ENCODE measurements around the gene HOXB3. TPM values are rescaled to one million over a fixed set of nuclear protein-coding genes. Genes with fewer than 3 reads are reported as not detected.

The HOXB3 gene
- total RNA-seq, 1 donor from 2014 or later, result not detected

GRCh38 chr17:48593840-48594537 lies 3.9 kb upstream of the HOXB3 start:
- H3K4me1 ChIP-seq, result no peaks in the 10 kb centered on the region
- H3K27me3 ChIP-seq, result peaks cover 100% of the 10 kb centered on the region
- Mint-ChIP-seq H3K4me1 (peaks cover 9% of the 10 kb centered on the region), H3K4me3 (no peak overlapping the region), H3K27ac (no peak overlapping the region), H3K9me3 (peaks cover 8% of the 10 kb centered on the region), H3K27me3 (ENCODE audit: insufficient read depth, low read depth) (peaks cover 97% of the 10 kb centered on the region), H3K36me3 (peaks cover 1% of the 10 kb centered on the region)
- H3K4me3 ChIP-seq, result no peak overlapping the region
- H4K20me1 ChIP-seq (ENCODE audit: low read depth), result peaks cover 98% of the 10 kb centered on the region
- no peak overlapping the region for H2AFZ ChIP-seq (replicated peaks)
- H3K4me2 ChIP-seq, result no peak overlapping the region
- no peak overlapping the region for H3K9ac ChIP-seq
- peak; percentile 87 for DNase-seq (ENCODE audit: low spot score)
- TF ChIP-seq EZH2phosphoT487 (IDR thresholded peaks at IDR 0.05) (peak; percentile 85), EZH2 (IDR thresholded peaks at IDR 0.05) (peak; percentile 86)
- TF ChIP-seq, protein P1, sequence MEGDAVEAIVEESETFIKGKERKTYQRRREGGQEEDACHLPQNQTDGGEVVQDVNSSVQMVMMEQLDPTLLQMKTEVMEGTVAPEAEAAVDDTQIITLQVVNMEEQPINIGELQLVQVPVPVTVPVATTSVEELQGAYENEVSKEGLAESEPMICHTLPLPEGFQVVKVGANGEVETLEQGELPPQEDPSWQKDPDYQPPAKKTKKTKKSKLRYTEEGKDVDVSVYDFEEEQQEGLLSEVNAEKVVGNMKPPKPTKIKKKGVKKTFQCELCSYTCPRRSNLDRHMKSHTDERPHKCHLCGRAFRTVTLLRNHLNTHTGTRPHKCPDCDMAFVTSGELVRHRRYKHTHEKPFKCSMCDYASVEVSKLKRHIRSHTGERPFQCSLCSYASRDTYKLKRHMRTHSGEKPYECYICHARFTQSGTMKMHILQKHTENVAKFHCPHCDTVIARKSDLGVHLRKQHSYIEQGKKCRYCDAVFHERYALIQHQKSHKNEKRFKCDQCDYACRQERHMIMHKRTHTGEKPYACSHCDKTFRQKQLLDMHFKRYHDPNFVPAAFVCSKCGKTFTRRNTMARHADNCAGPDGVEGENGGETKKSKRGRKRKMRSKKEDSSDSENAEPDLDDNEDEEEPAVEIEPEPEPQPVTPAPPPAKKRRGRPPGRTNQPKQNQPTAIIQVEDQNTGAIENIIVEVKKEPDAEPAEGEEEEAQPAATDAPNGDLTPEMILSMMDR (IDR thresholded peaks at IDR 0.05), result peak; percentile 91
- H3K27ac ChIP-seq, result no peak overlapping the region
- no peaks in the 10 kb centered on the region for H3K79me2 ChIP-seq (ENCODE audit: low read depth)
- H3K36me3 ChIP-seq, result no peaks in the 10 kb centered on the region
- no peaks in the 10 kb centered on the region for H3K9me3 ChIP-seq (ENCODE audit: low read depth)
- no peaks in the 10 kb centered on the region for H3F3A ChIP-seq (ENCODE audit: low read depth)

DNA sequence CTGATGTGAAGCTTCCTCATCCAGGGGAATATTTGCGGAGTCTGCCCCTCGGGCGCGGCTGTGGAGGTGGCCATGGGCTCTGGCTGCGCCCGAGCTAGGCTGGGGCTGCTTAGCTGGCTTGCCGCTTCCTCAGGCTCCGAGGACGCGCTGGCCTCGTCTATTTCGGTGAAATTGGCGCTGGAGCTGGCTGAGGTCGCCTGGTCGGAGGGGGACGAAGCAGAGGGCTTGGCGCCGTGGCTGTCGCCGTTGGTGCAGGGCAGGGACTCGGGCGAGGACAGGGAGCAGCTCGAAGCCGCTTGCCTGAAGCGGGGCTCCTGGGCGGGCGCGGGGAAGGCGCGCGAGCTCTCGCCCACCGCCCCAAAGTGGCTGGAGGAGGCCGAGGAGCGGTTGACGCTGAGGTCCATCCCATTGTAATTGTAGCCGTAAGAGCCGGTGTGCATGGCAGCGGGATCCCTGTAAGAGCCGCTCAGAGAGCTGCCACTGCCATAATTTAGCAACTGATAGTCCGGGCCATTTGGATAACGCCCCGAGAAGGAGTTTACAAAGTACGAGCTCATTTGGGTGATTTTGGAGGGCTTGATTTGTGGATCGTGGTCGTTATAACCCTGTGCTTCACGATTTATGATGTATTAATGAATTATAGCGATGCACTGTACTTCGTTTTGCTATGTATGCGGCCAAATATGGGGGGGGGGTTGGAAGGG lies 3.2 kb upstream of the HOXB3 start, which contains the start of gene HOXB5:
Gene HOXB5, minus strand, starts transcription at position 654 of the 704 bp plus-strand sequence. Its CDS starts 97 bp downstream, at position 557.
- no peak for DNase-seq (ENCODE audit: low spot score)
- Mint-ChIP-seq H3K36me3 (peaks cover 1% of the 10 kb centered on the region), H3K27me3 (ENCODE audit: insufficient read depth, low read depth) (peaks cover 97% of the 10 kb centered on the region)

DNA sequence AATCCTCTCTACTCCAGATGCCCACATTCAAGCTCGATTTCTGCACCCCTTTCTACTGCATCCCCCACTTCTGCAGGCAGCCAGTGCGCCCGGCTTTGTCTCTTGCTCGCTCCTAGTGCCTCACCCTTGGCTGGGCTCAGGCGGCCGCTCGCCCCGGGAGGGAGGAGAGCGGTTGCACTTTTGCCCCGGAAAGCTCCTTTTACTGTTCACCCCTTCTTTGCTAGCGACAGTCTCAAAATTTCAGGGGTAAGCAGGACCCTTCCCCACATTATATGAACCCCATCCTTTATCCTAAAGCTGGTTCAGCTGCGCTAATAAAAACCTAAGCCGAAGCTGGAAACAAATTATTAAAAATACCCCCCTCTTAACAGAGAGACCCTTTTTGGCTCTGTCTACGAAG lies 2.5 kb upstream of the HOXB3 start:
- no peaks in the 10 kb centered on the region for H3K9me3 ChIP-seq (ENCODE audit: low read depth)
- peak; percentile 90 for TF ChIP-seq EZH2phosphoT487 (IDR thresholded peaks at IDR 0.05)
- peak; percentile 90 for TF ChIP-seq EZH2 (IDR thresholded peaks at IDR 0.05)
- TF ChIP-seq, protein P1 (IDR thresholded peaks at IDR 0.05), result no peak
- H3K4me2 ChIP-seq, result no peak overlapping the region
- no peak overlapping the region for H3K27ac ChIP-seq
- H3K4me1 ChIP-seq, result no peaks in the 10 kb centered on the region
- Mint-ChIP-seq H3K9me3 (peaks cover 6% of the 10 kb centered on the region), H3K27me3 (ENCODE audit: insufficient read depth, low read depth) (peaks cover 97% of the 10 kb centered on the region), H3K4me3 (no peak overlapping the region), H3K36me3 (no peaks in the 10 kb centered on the region), H3K27ac (no peak overlapping the region), H3K4me1 (peaks cover 9% of the 10 kb centered on the region)
- H4K20me1 ChIP-seq (ENCODE audit: low read depth), result peaks cover 95% of the 10 kb centered on the region
- H3K27me3 ChIP-seq, result peaks cover 100% of the 10 kb centered on the region
- H3K36me3 ChIP-seq, result no peaks in the 10 kb centered on the region
- H3K9ac ChIP-seq, result no peak overlapping the region
- H3K4me3 ChIP-seq, result no peak overlapping the region
- H3F3A ChIP-seq (ENCODE audit: low read depth), result no peaks in the 10 kb centered on the region
- H3K79me2 ChIP-seq (ENCODE audit: low read depth), result no peaks in the 10 kb centered on the region
- no peak overlapping the region for H2AFZ ChIP-seq (replicated peaks)
- no peak for DNase-seq (ENCODE audit: low spot score)

More for the DNA sequence above, 3.2 kb upstream of the HOXB3 start, which contains the start of gene HOXB5:
- Histone ChIP-seq H3K4me3 (no peak within 1 kb of the TSS), H3K9ac (no peak within 1 kb of the TSS), H3K27ac (no peak within 1 kb of the TSS), H4K20me1 (ENCODE audit: low read depth) (peaks cover 96% of the 10 kb centered on the region), H3K36me3 (no peaks in the 10 kb centered on the region), H3K79me2 (ENCODE audit: low read depth) (no peaks in the 10 kb centered on the region), H3F3A (ENCODE audit: low read depth) (no peaks in the 10 kb centered on the region), H3K9me3 (ENCODE audit: low read depth) (no peaks in the 10 kb centered on the region), H3K4me2 (no peak within 1 kb of the TSS), H3K27me3 (peaks cover 100% of the 10 kb centered on the region), H2AFZ (replicated peaks) (no peak within 1 kb of the TSS), H3K4me1 (no peaks in the 10 kb centered on the region)
- no peak for TF ChIP-seq EZH2 (IDR thresholded peaks at IDR 0.05)
- TF ChIP-seq, protein P1 (IDR thresholded peaks at IDR 0.05), result no peak
- peak; percentile 68 for TF ChIP-seq EZH2phosphoT487 (IDR thresholded peaks at IDR 0.05)
- H3K4me3 Mint-ChIP-seq, result no peak within 1 kb of the TSS
- no peak within 1 kb of the TSS for H3K27ac Mint-ChIP-seq
- H3K9me3 Mint-ChIP-seq, result peaks cover 8% of the 10 kb centered on the region
- H3K4me1 Mint-ChIP-seq, result peaks cover 9% of the 10 kb centered on the region

All from neural progenitor cell (in vitro differentiated cells).